ENCODE results near the gene MEF2B.
"Not testable (repeated sequence)": the region's sequence is repeated elsewhere in the genome, so short reads cannot be mapped to it uniquely, and the experiment has no call there.

Gene MEF2B

GRCh38 chr19:19155495-19156219 lies 14.4 kb downstream of the MEF2B start:
- DNase-seq (ENCODE audit: low read depth), result no peak

DNA sequence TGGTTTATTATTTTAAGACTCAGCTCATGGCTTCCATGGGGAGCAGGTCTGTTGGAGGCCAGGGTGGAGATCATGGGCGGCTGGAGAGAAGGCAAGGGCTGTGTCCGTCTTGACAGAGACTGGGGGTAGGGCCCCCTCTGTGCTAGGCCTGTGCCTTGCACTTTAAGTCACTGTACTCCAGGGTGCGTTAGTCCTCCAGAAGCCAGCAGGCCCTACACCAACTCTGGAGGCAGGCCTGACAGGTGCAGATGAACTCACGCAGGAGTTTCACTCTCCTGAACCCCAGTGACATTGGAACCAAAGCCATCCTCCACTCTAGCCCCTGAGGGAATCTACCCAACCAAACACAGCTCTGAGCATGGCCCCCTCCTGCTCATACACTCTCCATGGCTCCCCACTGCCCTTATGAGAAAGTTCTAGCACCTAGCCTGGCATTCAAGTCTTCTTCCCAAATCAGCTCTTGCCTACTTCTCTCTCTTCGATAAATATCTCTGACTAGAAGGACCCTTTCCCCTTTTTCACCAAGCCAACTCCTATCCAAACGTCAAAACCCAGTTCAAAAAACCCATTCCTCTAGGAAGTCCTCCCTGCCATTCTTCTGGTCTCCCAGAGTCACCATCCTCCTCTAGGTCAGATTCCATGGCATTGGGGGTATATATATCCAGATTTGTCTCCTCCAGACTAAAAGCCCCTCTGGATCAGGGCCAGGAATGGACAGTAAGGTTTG lies 15.1 kb downstream of the MEF2B start:
- DNase-seq (ENCODE audit: low read depth), result no peak

DNA sequence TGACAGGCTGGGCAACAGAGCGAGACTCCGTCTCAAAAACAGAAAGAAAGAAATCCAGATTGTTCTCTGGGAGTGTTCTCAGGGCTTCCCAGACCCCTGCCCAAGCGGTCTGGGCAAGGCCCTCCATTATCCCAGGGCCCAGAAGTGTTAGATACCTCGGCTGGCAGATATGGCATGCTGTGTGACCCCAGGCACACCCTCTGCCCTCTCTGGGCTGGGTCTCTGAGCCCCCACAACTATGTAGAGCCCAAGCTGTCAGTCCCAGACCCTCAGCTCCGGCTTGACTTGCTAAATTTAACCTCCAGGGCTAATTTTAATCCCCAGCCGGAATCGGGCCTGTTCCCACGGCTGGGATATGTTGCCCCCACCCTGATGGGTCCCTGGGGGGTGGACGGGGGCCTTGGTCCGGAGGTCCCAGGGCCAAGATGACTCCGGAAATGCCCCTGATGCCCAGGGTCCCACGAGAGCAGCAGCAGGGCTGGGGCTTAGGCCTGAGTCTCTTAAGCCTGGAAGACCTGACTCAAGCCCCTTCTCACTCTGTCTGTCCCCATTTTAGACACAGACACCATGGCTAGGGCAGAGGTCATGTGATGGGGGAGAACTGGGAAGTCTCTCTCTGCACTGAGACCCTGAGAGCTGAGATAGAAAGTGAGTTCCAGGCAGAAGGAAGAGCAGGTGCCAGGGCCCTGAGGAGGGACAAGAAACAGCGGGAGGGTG lies 17.2 kb downstream of the MEF2B start:
- DNase-seq (ENCODE audit: low read depth), result no peak

DNA sequence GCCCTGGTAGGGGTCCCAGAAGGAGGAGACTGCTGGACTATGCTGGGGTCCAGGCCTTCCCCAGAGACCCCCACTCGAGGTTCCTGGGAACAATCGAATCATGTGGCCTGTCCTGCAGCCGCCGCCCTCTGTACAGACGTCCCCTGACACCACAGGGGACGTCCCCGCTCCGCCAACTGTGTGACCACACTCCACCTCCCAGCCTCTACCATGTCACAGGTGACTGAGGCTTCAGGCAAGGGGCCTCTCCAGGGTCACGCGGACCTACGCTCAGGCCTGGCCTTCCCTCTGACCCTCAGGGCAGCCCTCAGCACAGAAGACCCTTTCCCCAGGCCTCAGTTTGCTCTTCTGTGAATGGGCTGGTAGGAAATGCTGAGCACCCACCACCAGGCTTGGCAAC lies 18.6 kb downstream of the MEF2B start:
- no peak for DNase-seq (ENCODE audit: low read depth)

- DNase-seq (ENCODE audit: low read depth), result no peak
Observed at GRCh38 chr19:19149435-19149834, 20.6 kb downstream of the MEF2B start.

- not testable (repeated sequence) for DNase-seq (ENCODE audit: low read depth)
Observed at GRCh38 chr19:19148504-19148903, 21.6 kb downstream of the MEF2B start.

- no peak for DNase-seq (ENCODE audit: low read depth)
Observed at GRCh38 chr19:19147344-19147743, 22.7 kb downstream of the MEF2B start.

DNA sequence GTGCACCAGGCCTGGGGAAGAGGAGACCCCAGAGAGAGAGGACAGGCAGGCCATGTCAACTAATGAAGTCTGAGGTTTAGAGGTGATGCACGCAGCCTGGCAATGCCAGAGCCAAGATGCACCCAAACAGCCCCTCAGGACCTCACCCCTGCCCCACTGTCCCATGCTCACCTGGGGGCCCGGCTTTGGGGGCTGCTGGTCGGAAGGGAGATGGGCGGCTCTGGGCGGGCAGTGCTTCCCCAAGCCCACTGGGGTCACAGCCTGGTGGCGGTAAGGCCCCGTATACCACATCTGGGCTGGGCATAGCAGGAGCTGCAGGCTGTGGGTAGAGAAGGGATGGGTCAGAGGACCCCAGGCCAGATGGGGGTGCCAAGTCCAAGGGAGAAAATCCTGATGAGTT lies 23.2 kb downstream of the MEF2B start:
- no peak for DNase-seq (ENCODE audit: low read depth)

- DNase-seq (ENCODE audit: low read depth), result no peak
Observed at GRCh38 chr19:19145684-19146608, 24.1 kb downstream of the MEF2B start.

- DNase-seq (ENCODE audit: low read depth), result no peak
Observed at GRCh38 chr19:19145281-19145680, 24.8 kb downstream of the MEF2B start.

DNA sequence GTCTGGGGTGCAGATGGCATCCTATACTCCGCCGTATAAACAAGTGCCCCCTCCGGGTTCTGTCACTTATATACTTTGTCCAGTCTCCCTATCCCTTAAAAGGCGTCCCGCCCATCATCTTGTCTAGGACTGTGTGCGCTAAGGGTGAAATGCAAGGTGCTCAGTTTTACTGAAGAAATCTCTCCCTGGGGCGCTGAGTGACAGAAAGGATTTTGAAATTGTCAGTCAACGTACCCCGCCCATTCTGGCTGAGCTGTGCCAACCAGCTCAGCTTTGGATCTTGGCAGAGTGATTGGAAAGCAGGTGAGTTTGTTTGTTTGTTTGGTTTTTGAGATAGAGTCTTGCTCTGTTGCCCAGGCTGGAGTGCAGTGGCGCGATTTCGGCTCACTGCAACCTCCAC lies 27.7 kb downstream of the MEF2B start:
- DNase-seq (ENCODE audit: low read depth), result no peak

DNA sequence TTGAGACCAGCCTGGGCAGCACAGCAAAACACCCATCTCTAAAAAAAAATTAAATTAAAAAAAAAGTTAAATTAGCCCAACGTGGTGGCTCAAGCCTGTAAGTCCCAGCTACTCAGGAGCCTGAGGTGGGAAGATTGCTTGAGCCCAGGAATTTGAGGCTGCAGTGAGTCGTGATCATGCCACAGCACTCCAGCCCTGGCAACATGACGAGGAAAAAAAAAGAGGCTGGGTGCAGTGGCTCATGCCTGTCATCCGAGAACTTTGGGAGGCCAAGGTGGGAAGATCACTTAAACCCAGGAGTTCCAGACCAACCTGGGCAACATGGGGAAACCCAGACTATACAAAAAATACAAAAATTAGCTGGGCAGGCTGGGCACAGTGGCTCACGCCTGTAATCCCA lies 29.6 kb downstream of the MEF2B start:
- DNase-seq (ENCODE audit: low read depth), result no peak

- no peak for DNase-seq (ENCODE audit: low read depth)
Observed at GRCh38 chr19:19139876-19140229, 30.2 kb downstream of the MEF2B start.

GRCh38 chr19:19138109-19138981 lies 31.7 kb downstream of the MEF2B start, which contains the start of gene TMEM161A:
Gene TMEM161A, minus strand, starts transcription at chr19:19138478. Its CDS starts 50 bp downstream, at chr19:19138428.
- peak; percentile 97 for DNase-seq (ENCODE audit: low read depth)

- no peak for DNase-seq (ENCODE audit: low read depth)
Observed at GRCh38 chr19:19137556-19138108, 32.4 kb downstream of the MEF2B start.

GRCh38 chr19:19135713-19136112 lies 34.4 kb downstream of the MEF2B start:
- DNase-seq (ENCODE audit: low read depth), result not testable (repeated sequence)

DNA sequence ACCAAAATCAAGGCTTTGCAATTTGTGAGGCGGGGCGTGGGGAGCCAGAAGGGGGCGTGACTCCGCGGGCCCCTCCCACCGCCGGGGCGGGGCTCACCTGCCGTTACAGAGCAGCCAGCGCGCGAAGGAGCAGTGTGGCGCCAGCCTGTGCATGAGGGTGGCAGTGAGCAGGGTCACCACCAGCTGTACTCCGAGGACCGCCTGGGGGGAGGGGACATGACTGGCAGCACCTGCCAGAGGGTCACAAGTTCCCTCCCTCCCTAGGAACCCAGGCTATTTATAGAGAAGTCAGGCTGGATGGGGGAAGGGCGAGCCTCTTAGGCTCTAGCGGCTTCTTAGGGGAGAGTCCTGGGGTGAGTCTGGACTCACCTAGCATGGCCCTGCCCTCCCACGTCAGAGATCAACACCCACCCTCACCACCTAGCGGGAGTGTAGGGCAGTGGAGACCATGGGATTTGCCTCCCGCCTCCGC lies 35.3 kb downstream of the MEF2B start:
- no peak for DNase-seq (ENCODE audit: low read depth)

GRCh38 chr19:19133985-19134384 lies 36.1 kb downstream of the MEF2B start:
- no peak for DNase-seq (ENCODE audit: low read depth)

GRCh38 chr19:19132912-19133311 lies 37.2 kb downstream of the MEF2B start:
- DNase-seq (ENCODE audit: low read depth), result no peak

DNA sequence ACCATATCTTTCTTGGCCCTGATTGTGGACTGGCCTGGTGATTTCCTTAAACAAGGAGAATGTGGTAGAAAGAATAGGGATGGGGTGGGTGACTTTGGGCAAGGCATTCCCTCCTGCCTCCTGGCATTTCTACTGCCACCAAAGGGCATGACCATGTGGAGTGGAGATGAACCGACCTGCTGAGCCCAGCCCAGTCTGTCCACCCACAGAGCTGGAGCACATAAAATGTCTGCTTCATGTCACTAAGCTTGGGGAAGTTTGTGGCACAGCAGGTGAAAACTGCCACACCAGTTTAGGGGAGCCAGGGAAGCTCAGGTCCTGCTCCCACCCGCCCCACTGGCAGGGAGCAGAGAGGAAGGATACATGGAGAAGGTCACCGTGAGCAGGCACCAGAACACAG lies 38.1 kb downstream of the MEF2B start:
- no peak for DNase-seq (ENCODE audit: low read depth)

Data from HS-5 (cell line).